ENCODE results near the gene ITGB5.

The ITGB5 gene

DNA sequence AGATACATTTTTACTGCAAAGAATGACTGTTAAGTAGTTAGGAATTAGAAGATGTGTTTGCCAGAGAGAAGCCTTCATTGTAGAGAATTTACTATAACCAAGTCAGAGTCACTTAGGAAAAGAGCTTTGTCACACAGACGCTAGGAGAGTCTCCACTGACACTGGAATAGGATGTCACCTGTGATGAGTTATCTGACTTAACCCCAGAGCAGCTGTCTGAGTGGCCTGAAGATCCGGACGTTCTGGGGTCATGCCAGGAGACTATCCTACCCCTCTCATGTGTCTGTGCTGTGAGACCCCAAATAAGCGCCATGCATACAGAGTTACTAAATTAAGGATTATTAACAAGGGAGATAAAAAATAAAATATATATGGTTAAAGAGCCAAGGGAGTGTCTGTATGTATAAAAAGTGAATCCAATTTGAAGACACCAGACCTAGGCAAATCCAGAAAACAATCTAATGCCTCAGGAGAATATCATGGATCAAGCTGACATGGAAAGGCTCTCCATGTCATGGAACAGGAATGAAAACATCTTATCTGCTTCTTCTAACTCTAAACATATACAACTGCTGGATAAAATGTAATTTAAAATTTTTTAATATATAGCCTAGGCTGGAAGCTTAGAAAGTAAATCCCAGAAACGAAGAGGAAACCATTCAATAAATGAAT is 43.5 kb downstream of the ITGB5 start:
- H3K27ac ChIP-seq = peak overlapping the region; percentile 96
- no peak for TF ChIP-seq ZFX (IDR thresholded peaks at IDR 0.05; ENCODE audit: borderline replicate concordance)
- TF ChIP-seq, protein P1, sequence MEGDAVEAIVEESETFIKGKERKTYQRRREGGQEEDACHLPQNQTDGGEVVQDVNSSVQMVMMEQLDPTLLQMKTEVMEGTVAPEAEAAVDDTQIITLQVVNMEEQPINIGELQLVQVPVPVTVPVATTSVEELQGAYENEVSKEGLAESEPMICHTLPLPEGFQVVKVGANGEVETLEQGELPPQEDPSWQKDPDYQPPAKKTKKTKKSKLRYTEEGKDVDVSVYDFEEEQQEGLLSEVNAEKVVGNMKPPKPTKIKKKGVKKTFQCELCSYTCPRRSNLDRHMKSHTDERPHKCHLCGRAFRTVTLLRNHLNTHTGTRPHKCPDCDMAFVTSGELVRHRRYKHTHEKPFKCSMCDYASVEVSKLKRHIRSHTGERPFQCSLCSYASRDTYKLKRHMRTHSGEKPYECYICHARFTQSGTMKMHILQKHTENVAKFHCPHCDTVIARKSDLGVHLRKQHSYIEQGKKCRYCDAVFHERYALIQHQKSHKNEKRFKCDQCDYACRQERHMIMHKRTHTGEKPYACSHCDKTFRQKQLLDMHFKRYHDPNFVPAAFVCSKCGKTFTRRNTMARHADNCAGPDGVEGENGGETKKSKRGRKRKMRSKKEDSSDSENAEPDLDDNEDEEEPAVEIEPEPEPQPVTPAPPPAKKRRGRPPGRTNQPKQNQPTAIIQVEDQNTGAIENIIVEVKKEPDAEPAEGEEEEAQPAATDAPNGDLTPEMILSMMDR (IDR thresholded peaks at IDR 0.05) = no peak

DNA sequence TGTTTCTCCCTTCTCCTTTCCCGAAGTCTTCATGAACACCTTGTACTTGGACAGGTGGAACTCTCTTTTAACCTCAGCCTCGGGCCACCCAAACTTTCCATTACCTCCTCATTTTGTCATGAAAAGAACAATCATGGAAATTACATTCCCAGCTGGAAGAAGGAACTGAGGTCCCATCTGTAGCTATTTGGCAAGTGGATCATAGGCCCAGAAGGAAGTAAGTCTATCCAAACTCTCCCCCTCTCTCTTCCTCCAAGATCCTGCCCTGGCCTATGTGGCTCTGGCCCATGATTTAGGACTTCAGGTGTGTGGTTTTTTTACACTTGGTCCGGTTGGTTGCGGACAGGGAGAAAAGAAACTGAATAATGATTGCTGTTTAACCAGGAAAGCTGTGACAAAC is 44.1 kb downstream of the ITGB5 start:
- TF ChIP-seq, protein P1 (IDR thresholded peaks at IDR 0.05) = no peak
- TF ChIP-seq ZFX (IDR thresholded peaks at IDR 0.05; ENCODE audit: borderline replicate concordance) = no peak
- peak overlapping the region; percentile 96 for H3K27ac ChIP-seq

DNA sequence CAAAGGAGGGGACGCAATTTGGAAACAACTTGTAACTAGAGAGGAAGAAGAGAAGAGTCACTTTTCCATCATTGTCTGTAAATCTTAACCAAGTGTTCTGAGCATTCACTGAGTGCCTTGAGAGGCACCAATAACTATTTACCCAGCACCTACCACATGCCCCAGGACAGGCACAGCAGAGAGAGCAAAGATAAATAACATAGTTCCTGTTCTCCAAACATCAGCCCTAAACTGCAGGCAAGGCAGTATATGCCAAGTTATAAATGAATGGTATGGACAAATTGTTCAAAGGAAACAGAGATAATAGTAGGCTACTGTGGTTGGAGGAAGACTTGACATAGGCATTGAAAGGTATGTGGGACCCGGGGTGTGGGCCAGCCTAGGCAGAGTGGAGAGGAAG is 45.6 kb downstream of the ITGB5 start:
- H3K27ac ChIP-seq = peak overlapping the region; percentile 96
- no peak for TF ChIP-seq ZFX (IDR thresholded peaks at IDR 0.05; ENCODE audit: borderline replicate concordance)

DNA sequence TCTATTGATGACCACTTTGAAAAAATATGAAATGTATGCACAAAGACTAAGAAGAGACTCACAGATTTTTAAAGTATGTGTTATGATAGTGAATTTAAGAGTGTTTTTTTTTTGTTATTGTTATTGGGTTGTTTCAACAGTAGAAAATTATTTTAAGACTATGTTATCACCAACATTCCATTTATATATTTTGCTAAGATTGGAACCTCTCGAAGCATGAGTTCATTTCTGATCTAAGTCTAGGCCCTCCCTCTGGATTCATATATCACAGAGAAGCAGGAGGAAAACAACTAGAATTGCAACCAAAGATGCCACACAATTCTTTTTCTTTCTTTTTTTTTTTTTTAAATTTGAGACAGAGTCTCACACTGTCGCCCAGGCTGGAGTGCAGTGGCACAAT is 46.8 kb downstream of the ITGB5 start:
- H3K27ac ChIP-seq = peak overlapping the region; percentile 96
- TF ChIP-seq, protein P1 (IDR thresholded peaks at IDR 0.05) = no peak
- no peak for TF ChIP-seq ZFX (IDR thresholded peaks at IDR 0.05; ENCODE audit: borderline replicate concordance)

DNA sequence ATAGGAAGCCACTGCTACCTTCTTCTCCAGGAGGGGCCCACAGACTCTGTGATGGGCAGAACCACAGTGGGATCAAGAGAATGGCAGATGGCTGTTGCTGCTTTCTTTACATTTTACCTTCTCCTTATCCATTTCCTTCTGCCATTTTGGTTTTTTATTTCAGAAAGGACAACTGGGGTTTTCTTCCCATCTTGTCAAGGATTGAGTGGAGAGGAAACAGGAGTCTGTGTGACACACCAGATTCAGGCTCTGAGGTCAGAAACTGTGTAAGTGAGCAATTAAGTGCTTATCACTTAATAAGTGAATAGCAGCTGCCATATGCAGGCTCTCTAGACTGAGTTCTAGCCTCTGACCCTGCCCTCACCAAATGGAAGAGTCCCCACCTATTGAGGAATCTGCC is 47.3 kb downstream of the ITGB5 start:
- TF ChIP-seq, protein P1 (IDR thresholded peaks at IDR 0.05) = no peak
- no peak for TF ChIP-seq ZFX (IDR thresholded peaks at IDR 0.05; ENCODE audit: borderline replicate concordance)
- peak overlapping the region; percentile 96 for H3K27ac ChIP-seq

DNA sequence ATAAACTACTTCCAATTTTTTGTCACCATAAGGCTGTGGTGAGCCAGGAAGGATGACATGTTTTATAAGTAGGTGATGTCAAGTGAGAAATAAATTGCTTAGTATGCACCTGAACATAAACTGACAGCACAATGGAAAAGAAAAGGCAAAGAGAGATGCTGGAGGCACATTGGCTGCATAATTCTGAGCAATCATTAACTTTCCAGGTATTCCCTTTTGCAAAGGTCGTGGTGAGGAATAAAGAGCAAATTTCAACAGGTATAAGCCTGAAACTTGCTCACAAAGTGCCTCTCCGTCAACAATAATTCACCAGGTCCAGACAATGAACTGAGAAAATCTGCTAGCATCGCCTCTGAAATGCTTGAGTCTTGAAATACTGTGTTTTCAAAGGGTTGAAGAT is 48.2 kb downstream of the ITGB5 start:
- peak overlapping the region; percentile 96 for H3K27ac ChIP-seq
- TF ChIP-seq, protein P1 (IDR thresholded peaks at IDR 0.05) = no peak
- no peak for TF ChIP-seq ZFX (IDR thresholded peaks at IDR 0.05; ENCODE audit: borderline replicate concordance)

DNA sequence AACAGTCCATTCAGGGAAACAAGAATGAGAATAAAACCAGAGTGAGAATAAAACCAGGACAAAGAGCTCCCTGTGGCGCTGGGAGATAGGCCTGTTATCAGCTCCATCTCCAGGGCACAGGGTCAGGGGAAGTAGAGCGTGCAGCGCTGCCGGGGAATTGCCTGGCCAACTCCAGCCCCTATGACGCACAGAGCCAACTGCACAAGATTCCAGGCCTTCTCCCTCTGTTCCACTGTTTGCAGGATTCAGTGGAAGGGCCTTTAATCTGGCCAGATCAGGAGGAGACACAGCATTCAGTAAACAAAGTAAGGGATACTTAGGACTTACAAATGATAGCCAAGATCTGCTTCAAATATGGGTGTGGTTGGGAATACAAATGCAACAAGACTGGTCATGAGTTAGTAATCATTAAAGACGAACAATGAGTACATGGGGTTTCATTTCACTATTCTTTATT is 49.4 kb downstream of the ITGB5 start:
- H3K27ac ChIP-seq = peak overlapping the region; percentile 96
- no peak for TF ChIP-seq ZFX (IDR thresholded peaks at IDR 0.05; ENCODE audit: borderline replicate concordance)

DNA sequence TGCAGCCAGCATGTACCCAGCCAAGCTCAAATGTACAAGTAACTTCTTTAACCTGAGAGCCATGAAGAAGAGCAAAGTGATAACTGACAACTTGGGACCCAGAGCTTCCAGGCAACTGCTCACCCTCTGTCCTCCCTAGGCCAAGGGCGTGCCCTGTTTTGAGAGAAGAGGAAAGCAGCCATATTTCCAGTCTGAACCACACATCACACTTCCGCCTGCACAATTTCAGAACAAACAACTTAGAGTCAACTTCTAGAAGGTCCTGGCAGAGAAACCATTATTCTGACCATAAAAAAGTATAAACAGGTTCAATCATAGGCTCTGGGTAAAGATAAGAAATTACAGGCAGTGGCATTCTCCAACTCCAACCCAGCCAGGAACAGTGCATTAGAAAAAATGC is 50.1 kb downstream of the ITGB5 start:
- H3K27ac ChIP-seq = peak overlapping the region; percentile 96
- TF ChIP-seq ZFX (IDR thresholded peaks at IDR 0.05; ENCODE audit: borderline replicate concordance) = no peak
- TF ChIP-seq, protein P1 (IDR thresholded peaks at IDR 0.05) = no peak
